HCT116 (cell line): ENCODE data around the gene FAM227B. TPM values are rescaled to one million over a fixed set of nuclear protein-coding genes. Genes with fewer than 3 reads are reported as not detected.

Source experiments
- ATAC-seq: fragments of 200-7000 bp; cut with Tn5 transposase; 2 replicates; pipeline ENCODE4 v1.9.1; 2020; ENCODE audit warnings: mild to moderate bottlenecking, moderate library complexity
- BruUV-seq: library from RNA; stranded (reverse); fragments of 400-500 nt; replicated peaks from 2 replicates; lab custom pipeline; 2021; lab: Mats Ljungman, UMichigan
- CTCF ChIA-PET: fragments of 300-600 bp; sonication (Branson Sonifier 250); formaldehyde crosslinking; loops from one replicate; lab custom pipeline; 2021; ENCODE audit warnings: antibody characterized with exemption; lab: Charles Lee
- POLR2A ChIA-PET: fragments of 300-600, 350-600 bp; sonication (Branson Sonifier 250); formaldehyde crosslinking; loops from one replicate; lab custom pipeline; 2021; ENCODE audit warnings: antibody characterized with exemption; lab: Charles Lee
- RAD21 ChIA-PET, 2 experiments: fragments of 300-600 bp; sonication (Branson Sonifier 250); formaldehyde crosslinking; loops; one replicate each; lab custom pipeline; 2023; ENCODE audit warnings: low total read pairs in 2 of 2; ENCODE audit not compliant: uncharacterized antibody in 2 of 2, unreplicated experiment in 2 of 2, low non-redundant PET in 1 of 2; lab: Charles Lee
- DNase-seq: peaks from one replicate; pipeline ENCODE4 v3.0.0-alpha.2; 2010; ENCODE audit warnings: low read depth, low spot score
- H2AFZ ChIP-seq: fragments of 200-600 bp; shearing (Covaris generic), sonication (generic); 2 replicates; pipeline ENCODE4 v1.6.1; 2017; ENCODE audit warnings: low read depth, mixed run types, mixed read lengths, antibody characterized with exemption, low read length; ENCODE audit not compliant: poor library complexity, severe bottlenecking
- H3K27ac ChIP-seq: 2 replicates; pipeline ENCODE4 v1.5.1; 2012; ENCODE audit warnings: low read depth, low read length
- H3K27me3 ChIP-seq: fragments of 200-600 bp; sonication (generic); 2 replicates; pipeline ENCODE4 v1.6.1; 2016; ENCODE audit warnings: mixed run types, low read length, mixed read lengths; ENCODE audit not compliant: insufficient read depth
- H3K36me3 ChIP-seq, 2 experiments: fragments of 200-500 bp in 1 of 2; fragments of 200-600 bp in 1 of 2; sonication (Bioruptor generic) in 1 of 2; sonication (generic) in 1 of 2; 2 replicates each; pipeline versions ENCODE4 v1.5.1 to v1.6.1; 2014 to 2016; ENCODE audit warnings: low read length in 2 of 2, inconsistent platforms in 1 of 2, mixed read lengths in 1 of 2, mixed run types in 1 of 2; ENCODE audit not compliant: insufficient read depth in 2 of 2, control insufficient read depth in 1 of 2
- H3K4me1 ChIP-seq, 2 experiments: fragments of 200-600 bp in 1 of 2; sonication (generic) in 1 of 2; 2 replicates each; pipeline versions ENCODE4 v1.5.1 to v1.6.1; 2012 to 2017; ENCODE audit warnings: low read length in 2 of 2, inconsistent platforms in 1 of 2, mild to moderate bottlenecking in 1 of 2, mixed read lengths in 1 of 2, mixed run types in 1 of 2, moderate library complexity in 1 of 2; ENCODE audit not compliant: insufficient read depth in 2 of 2, control insufficient read depth in 1 of 2
- H3K4me2 ChIP-seq: fragments of 200-600 bp; sonication (generic); 2 replicates; pipeline ENCODE4 v1.6.1; 2017; ENCODE audit warnings: mixed run types, low read length, mixed read lengths
- H3K4me3 ChIP-seq, 2 experiments: fragments of 200-600 bp in 1 of 2; sonication (generic) in 1 of 2; replicated peaks in 1 of 2; 2 replicates each; pipeline ENCODE4 v1.5.1; 2011 to 2016; ENCODE audit warnings: low read length in 2 of 2, control low read depth in 1 of 2, low read depth in 1 of 2, mild to moderate bottlenecking in 1 of 2, mixed read lengths in 1 of 2, mixed run types in 1 of 2
- H3K79me2 ChIP-seq: fragments of 200-600 bp; sonication (generic); 2 replicates; pipeline ENCODE4 v1.6.1; 2017; ENCODE audit warnings: mild to moderate bottlenecking, mixed run types, low read length, moderate library complexity, mixed read lengths; ENCODE audit not compliant: insufficient read depth
- H3K9ac ChIP-seq: fragments of 200-600 bp; sonication (generic); 2 replicates; pipeline ENCODE4 v1.6.1; 2016; ENCODE audit warnings: low read length, mixed read lengths
- H3K9me2 ChIP-seq: fragments of 200-600 bp; sonication (generic), shearing (Covaris generic); 2 replicates; pipeline ENCODE4 v1.6.1; 2017; ENCODE audit warnings: mixed run types, mild to moderate bottlenecking, moderate library complexity; ENCODE audit not compliant: insufficient read depth
- H3K9me3 ChIP-seq, 2 experiments: fragments of 200-500 bp in 1 of 2; fragments of 200-600 bp in 1 of 2; sonication (Bioruptor generic) in 1 of 2; sonication (generic) in 1 of 2; 2 replicates each; pipeline ENCODE4 v1.6.1; 2014 to 2017; ENCODE audit warnings: low read length in 2 of 2, mixed read lengths in 2 of 2, inconsistent platforms in 1 of 2, low read depth in 1 of 2, mild to moderate bottlenecking in 1 of 2, mixed run types in 1 of 2, moderate library complexity in 1 of 2; ENCODE audit not compliant: control insufficient read depth in 1 of 2, insufficient read depth in 1 of 2
- H4K20me1 ChIP-seq: fragments of 200-600 bp; sonication (generic), shearing (Covaris generic); 2 replicates; pipeline ENCODE4 v1.6.1; 2017; ENCODE audit warnings: mixed run types, mild to moderate bottlenecking, moderate library complexity; ENCODE audit not compliant: insufficient read depth
- CBX3 ChIP-seq: IDR thresholded peaks from 2 replicates; pipeline ENCODE4 v1.6.1; 2012; ENCODE audit warnings: low read depth
- CEBPB ChIP-seq: IDR thresholded peaks from 2 replicates; pipeline ENCODE4 v1.6.1; 2012; ENCODE audit warnings: low read depth
- EGR1 ChIP-seq: IDR thresholded peaks from 2 replicates; pipeline ENCODE4 v1.6.1; 2012; ENCODE audit warnings: low read depth
- ELF1 ChIP-seq: IDR thresholded peaks from 2 replicates; pipeline ENCODE4 v1.6.1; 2012; ENCODE audit warnings: low read depth, borderline replicate concordance
- EZH2 ChIP-seq: fragments of 200-600 bp; sonication (generic); IDR thresholded peaks from 2 replicates; pipeline ENCODE4 v1.6.1; 2017; ENCODE audit warnings: antibody characterized with exemption, mixed run types
- EZH2phosphoT487 ChIP-seq: fragments of 200-600 bp; IDR thresholded peaks from 2 replicates; pipeline ENCODE4 v1.6.1; 2018; ENCODE audit warnings: antibody characterized with exemption, borderline replicate concordance
- FOSL1 ChIP-seq: IDR thresholded peaks from 2 replicates; pipeline ENCODE4 v1.6.1; 2012; ENCODE audit warnings: low read depth
- POLR2AphosphoS5 ChIP-seq: IDR thresholded peaks from 2 replicates; pipeline ENCODE4 v1.6.1; 2011; ENCODE audit warnings: mild to moderate bottlenecking, low read depth, low read length, moderate library complexity
- RAD21 ChIP-seq: IDR thresholded peaks from 2 replicates; pipeline ENCODE4 v1.6.1; 2012; ENCODE audit warnings: low read depth, mild to moderate bottlenecking
- SP1 ChIP-seq: IDR thresholded peaks from 2 replicates; pipeline ENCODE4 v1.6.1; 2012; ENCODE audit warnings: low read depth
- SRF ChIP-seq: IDR thresholded peaks from 2 replicates; pipeline ENCODE4 v1.6.1; 2012; ENCODE audit warnings: low read depth
- TCF7L2 ChIP-seq: IDR thresholded peaks from 2 replicates; pipeline ENCODE4 v1.7.0; 2011; ENCODE audit warnings: borderline replicate concordance, inconsistent platforms; ENCODE audit not compliant: insufficient read depth, insufficient read length; ENCODE audit errors: extremely low read depth
- YY1 ChIP-seq: IDR thresholded peaks from 2 replicates; pipeline ENCODE4 v1.6.1; 2011; ENCODE audit warnings: low read length, low read depth, moderate library complexity, mild to moderate bottlenecking; ENCODE audit not compliant: insufficient replicate concordance; ENCODE audit errors: extremely low read depth
- ZFX ChIP-seq: fragments of 450-650 bp; IDR thresholded peaks from 2 replicates; pipeline ENCODE4 v1.6.1; 2017
- ZNF274 ChIP-seq: fragments of 200-500 bp; sonication (Bioruptor generic); IDR thresholded peaks from 2 replicates; pipeline ENCODE4 v1.6.1; 2014; ENCODE audit warnings: mild to moderate bottlenecking, low read depth, low read length, inconsistent platforms
- intact Hi-C: fragments of 100-400 bp; cut with micrococcal nuclease; formaldehyde crosslinking; loops from 2 replicates; pipeline ENCODE4 v1.10.0; 2022
- total RNA-seq: library from RNA; stranded (reverse); gene quantifications from one replicate; pipeline ENCODE4 v1.2.1, GENCODE V29; 2021; ENCODE audit not compliant: unreplicated experiment
- TF ChIP-seq, protein P1 (sequence below): IDR thresholded peaks from 2 replicates; pipeline ENCODE4 v1.6.1; 2012; ENCODE audit warnings: low read depth
- TF ChIP-seq, protein P2 (sequence below), 3 experiments: fragments of 200-600 bp in 1 of 3; sonication (generic) in 1 of 3; IDR thresholded peaks in 2 of 3; conservative IDR thresholded peaks in 1 of 3; 2 replicates each; pipeline ENCODE4 v1.5.1; 2012 to 2017; ENCODE audit warnings: low read depth in 2 of 3, low read length in 2 of 3, antibody characterized with exemption in 1 of 3, borderline replicate concordance in 1 of 3, control low read depth in 1 of 3, mild to moderate bottlenecking in 1 of 3, mixed read lengths in 1 of 3, mixed run types in 1 of 3, moderate library complexity in 1 of 3; ENCODE audit not compliant: insufficient read depth in 1 of 3
- TF ChIP-seq, protein P3 (sequence below): IDR thresholded peaks from 2 replicates; pipeline ENCODE4 v1.6.1; 2011; ENCODE audit warnings: mild to moderate bottlenecking, low read length, moderate library complexity; ENCODE audit not compliant: insufficient replicate concordance; ENCODE audit errors: extremely low read depth
- TF ChIP-seq, protein P4 (sequence below): IDR thresholded peaks from 2 replicates; pipeline ENCODE4 v1.6.1; 2012

Gene FAM227B
- total RNA-seq, 1 experiment from 2014 or later: 6.9 TPM

DNA sequence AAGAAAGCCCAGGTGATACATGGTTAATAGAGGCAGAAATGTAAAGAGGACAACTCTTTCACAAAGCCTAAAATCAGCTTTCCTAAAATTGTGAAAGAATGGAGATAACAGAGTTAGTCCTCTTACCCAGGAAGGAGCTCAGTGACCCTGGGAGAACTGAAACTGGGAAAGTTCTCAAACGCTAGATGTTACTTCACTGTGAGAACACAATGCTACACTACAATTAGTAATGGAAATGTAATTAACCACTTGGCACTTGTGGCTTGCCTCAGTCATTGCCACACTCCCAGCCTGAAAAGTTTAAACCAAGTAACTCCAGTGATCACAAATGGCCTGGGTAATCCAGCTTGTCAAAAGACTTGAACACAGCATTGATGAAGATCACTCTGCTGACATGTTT lies 300.3 kb downstream of the FAM227B start:
- Histone ChIP-seq H3K27me3 (no peaks in the 10 kb centered on the region), H4K20me1 (no peaks in the 10 kb centered on the region), H3K27ac (no peak overlapping the region), H3K9me3 (no peaks in the 10 kb centered on the region), H3K9ac (no peak overlapping the region), H3K4me1 (no peaks in the 10 kb centered on the region), H2AFZ (no peak overlapping the region), H3K79me2 (no peaks in the 10 kb centered on the region), H3K4me3 (no peak overlapping the region), H3K4me2 (no peak overlapping the region), H3K36me3 (no peaks in the 10 kb centered on the region), H3K9me2 (no peaks in the 10 kb centered on the region)
- TF ChIP-seq ZNF274: no peak
- no peak for TF ChIP-seq YY1
- TF ChIP-seq FOSL1: no peak
- TF ChIP-seq EGR1: no peak
- no peak for TF ChIP-seq EZH2
- TF ChIP-seq, protein P1, sequence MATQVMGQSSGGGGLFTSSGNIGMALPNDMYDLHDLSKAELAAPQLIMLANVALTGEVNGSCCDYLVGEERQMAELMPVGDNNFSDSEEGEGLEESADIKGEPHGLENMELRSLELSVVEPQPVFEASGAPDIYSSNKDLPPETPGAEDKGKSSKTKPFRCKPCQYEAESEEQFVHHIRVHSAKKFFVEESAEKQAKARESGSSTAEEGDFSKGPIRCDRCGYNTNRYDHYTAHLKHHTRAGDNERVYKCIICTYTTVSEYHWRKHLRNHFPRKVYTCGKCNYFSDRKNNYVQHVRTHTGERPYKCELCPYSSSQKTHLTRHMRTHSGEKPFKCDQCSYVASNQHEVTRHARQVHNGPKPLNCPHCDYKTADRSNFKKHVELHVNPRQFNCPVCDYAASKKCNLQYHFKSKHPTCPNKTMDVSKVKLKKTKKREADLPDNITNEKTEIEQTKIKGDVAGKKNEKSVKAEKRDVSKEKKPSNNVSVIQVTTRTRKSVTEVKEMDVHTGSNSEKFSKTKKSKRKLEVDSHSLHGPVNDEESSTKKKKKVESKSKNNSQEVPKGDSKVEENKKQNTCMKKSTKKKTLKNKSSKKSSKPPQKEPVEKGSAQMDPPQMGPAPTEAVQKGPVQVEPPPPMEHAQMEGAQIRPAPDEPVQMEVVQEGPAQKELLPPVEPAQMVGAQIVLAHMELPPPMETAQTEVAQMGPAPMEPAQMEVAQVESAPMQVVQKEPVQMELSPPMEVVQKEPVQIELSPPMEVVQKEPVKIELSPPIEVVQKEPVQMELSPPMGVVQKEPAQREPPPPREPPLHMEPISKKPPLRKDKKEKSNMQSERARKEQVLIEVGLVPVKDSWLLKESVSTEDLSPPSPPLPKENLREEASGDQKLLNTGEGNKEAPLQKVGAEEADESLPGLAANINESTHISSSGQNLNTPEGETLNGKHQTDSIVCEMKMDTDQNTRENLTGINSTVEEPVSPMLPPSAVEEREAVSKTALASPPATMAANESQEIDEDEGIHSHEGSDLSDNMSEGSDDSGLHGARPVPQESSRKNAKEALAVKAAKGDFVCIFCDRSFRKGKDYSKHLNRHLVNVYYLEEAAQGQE: no peak
- TF ChIP-seq POLR2AphosphoS5: no peak
- TF ChIP-seq EZH2phosphoT487: no peak
- TF ChIP-seq, protein P2, sequence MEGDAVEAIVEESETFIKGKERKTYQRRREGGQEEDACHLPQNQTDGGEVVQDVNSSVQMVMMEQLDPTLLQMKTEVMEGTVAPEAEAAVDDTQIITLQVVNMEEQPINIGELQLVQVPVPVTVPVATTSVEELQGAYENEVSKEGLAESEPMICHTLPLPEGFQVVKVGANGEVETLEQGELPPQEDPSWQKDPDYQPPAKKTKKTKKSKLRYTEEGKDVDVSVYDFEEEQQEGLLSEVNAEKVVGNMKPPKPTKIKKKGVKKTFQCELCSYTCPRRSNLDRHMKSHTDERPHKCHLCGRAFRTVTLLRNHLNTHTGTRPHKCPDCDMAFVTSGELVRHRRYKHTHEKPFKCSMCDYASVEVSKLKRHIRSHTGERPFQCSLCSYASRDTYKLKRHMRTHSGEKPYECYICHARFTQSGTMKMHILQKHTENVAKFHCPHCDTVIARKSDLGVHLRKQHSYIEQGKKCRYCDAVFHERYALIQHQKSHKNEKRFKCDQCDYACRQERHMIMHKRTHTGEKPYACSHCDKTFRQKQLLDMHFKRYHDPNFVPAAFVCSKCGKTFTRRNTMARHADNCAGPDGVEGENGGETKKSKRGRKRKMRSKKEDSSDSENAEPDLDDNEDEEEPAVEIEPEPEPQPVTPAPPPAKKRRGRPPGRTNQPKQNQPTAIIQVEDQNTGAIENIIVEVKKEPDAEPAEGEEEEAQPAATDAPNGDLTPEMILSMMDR (IDR thresholded peaks at IDR 0.05 in 2 of 3, conservative IDR thresholded peaks at IDR 0.05 in 1 of 3; ENCODE audit: borderline replicate concordance in 1 of 3, insufficient read depth in 1 of 3, low read depth in 2 of 3, low read length in 2 of 3): no peak
- no peak for TF ChIP-seq SP1
- no peak for TF ChIP-seq CEBPB
- TF ChIP-seq, protein P3, sequence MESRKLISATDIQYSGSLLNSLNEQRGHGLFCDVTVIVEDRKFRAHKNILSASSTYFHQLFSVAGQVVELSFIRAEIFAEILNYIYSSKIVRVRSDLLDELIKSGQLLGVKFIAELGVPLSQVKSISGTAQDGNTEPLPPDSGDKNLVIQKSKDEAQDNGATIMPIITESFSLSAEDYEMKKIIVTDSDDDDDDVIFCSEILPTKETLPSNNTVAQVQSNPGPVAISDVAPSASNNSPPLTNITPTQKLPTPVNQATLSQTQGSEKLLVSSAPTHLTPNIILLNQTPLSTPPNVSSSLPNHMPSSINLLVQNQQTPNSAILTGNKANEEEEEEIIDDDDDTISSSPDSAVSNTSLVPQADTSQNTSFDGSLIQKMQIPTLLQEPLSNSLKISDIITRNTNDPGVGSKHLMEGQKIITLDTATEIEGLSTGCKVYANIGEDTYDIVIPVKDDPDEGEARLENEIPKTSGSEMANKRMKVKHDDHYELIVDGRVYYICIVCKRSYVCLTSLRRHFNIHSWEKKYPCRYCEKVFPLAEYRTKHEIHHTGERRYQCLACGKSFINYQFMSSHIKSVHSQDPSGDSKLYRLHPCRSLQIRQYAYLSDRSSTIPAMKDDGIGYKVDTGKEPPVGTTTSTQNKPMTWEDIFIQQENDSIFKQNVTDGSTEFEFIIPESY: no peak
- TF ChIP-seq, protein P4, sequence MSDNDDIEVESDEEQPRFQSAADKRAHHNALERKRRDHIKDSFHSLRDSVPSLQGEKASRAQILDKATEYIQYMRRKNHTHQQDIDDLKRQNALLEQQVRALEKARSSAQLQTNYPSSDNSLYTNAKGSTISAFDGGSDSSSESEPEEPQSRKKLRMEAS: no peak
- no peak for TF ChIP-seq ELF1
- no peak for TF ChIP-seq TCF7L2
- TF ChIP-seq RAD21: no peak
- TF ChIP-seq SRF: no peak
- TF ChIP-seq ZFX: no peak
- no peak for TF ChIP-seq CBX3
- BruUV-seq: no TSS peak
- ATAC-seq (no peak), DNase-seq (no peak)
- ChIA-PET POLR2A (no interaction called here), CTCF (no interaction called here), RAD21 (no interaction called here)
- intact Hi-C loops: no loop called here
